ENCODE results near the gene TMEM255B.

Gene TMEM255B

GRCh38 chr13:113849546-113849945 is 90.5 kb downstream of the TMEM255B start:
- Histone ChIP-seq H3K9me3 (ENCODE audit: severe bottlenecking) (peaks cover 2% of the 10 kb centered on the region), H3K4me1 (ENCODE audit: insufficient read depth, poor library complexity, severe bottlenecking) (peaks cover 41% of the 10 kb centered on the region), H3K27ac (ENCODE audit: poor library complexity, severe bottlenecking) (peak overlapping the region; percentile 93), H3K27me3 (ENCODE audit: insufficient read depth, poor library complexity, severe bottlenecking) (no peaks in the 10 kb centered on the region), H3K4me3 (ENCODE audit: severe bottlenecking) (no peak overlapping the region), H3K36me3 (ENCODE audit: low read depth) (peaks cover 64% of the 10 kb centered on the region)
- peak; percentile 76 for ATAC-seq (ENCODE audit: low read depth)
- no peak for TF ChIP-seq CTCF (IDR thresholded peaks at IDR 0.05; ENCODE audit: poor library complexity, severe bottlenecking)
- peak; percentile 34 for DNase-seq (ENCODE audit: low spot score)

GRCh38 chr13:113849981-113850721 is 91.1 kb downstream of the TMEM255B start:
- DNase-seq (ENCODE audit: low spot score) (no peak), ATAC-seq (ENCODE audit: low read depth) (no peak; the same call in 2 of the 3 replicates)
- Histone ChIP-seq H3K9me3 (ENCODE audit: severe bottlenecking) (peaks cover 2% of the 10 kb centered on the region), H3K4me1 (ENCODE audit: insufficient read depth, poor library complexity, severe bottlenecking) (peaks cover 37% of the 10 kb centered on the region), H3K27me3 (ENCODE audit: insufficient read depth, poor library complexity, severe bottlenecking) (no peaks in the 10 kb centered on the region), H3K4me3 (ENCODE audit: severe bottlenecking) (no peak overlapping the region), H3K36me3 (ENCODE audit: low read depth) (peaks cover 63% of the 10 kb centered on the region), H3K27ac (ENCODE audit: poor library complexity, severe bottlenecking) (peak overlapping the region; percentile 93)
- no peak for TF ChIP-seq CTCF (IDR thresholded peaks at IDR 0.05; ENCODE audit: poor library complexity, severe bottlenecking)

- H3K27me3 ChIP-seq (ENCODE audit: insufficient read depth, poor library complexity, severe bottlenecking), result no peaks in the 10 kb centered on the region
- no peak for ATAC-seq (ENCODE audit: low read depth)
- no peak for DNase-seq (ENCODE audit: low spot score)
- H3K9me3 ChIP-seq (ENCODE audit: severe bottlenecking), result peaks cover 2% of the 10 kb centered on the region
- TF ChIP-seq CTCF (IDR thresholded peaks at IDR 0.05; ENCODE audit: poor library complexity, severe bottlenecking), result no peak
- H3K4me3 ChIP-seq (ENCODE audit: severe bottlenecking), result no peak overlapping the region
- peak overlapping the region; percentile 93 for H3K27ac ChIP-seq (ENCODE audit: poor library complexity, severe bottlenecking)
- peaks cover 62% of the 10 kb centered on the region for H3K36me3 ChIP-seq (ENCODE audit: low read depth)
- H3K4me1 ChIP-seq (ENCODE audit: insufficient read depth, poor library complexity, severe bottlenecking), result peaks cover 38% of the 10 kb centered on the region
Measured at GRCh38 chr13:113850722-113851479, 91.9 kb downstream of the TMEM255B start.

- ATAC-seq (ENCODE audit: low read depth), result no peak
- TF ChIP-seq CTCF (IDR thresholded peaks at IDR 0.05; ENCODE audit: poor library complexity, severe bottlenecking), result no peak
- Histone ChIP-seq H3K27me3 (ENCODE audit: insufficient read depth, poor library complexity, severe bottlenecking) (no peaks in the 10 kb centered on the region), H3K36me3 (ENCODE audit: low read depth) (peaks cover 62% of the 10 kb centered on the region), H3K4me1 (ENCODE audit: insufficient read depth, poor library complexity, severe bottlenecking) (peaks cover 39% of the 10 kb centered on the region), H3K4me3 (ENCODE audit: severe bottlenecking) (no peak overlapping the region), H3K9me3 (ENCODE audit: severe bottlenecking) (peaks cover 2% of the 10 kb centered on the region), H3K27ac (ENCODE audit: poor library complexity, severe bottlenecking) (peak overlapping the region; percentile 46)
- no peak for DNase-seq (ENCODE audit: low spot score)
Measured at GRCh38 chr13:113851480-113851803, 92.4 kb downstream of the TMEM255B start.
